ENCODE results near the gene CPEB2. TPM values are rescaled to one million over a fixed set of nuclear protein-coding genes. Genes with fewer than 3 reads are reported as not detected.

CPEB2 gene
- total RNA-seq, 5 donors from 2014 or later (not counting 1 experiment from before 2014, with no cell fraction given): 14.8 to 32.3 (median 16.2) TPM

DNA sequence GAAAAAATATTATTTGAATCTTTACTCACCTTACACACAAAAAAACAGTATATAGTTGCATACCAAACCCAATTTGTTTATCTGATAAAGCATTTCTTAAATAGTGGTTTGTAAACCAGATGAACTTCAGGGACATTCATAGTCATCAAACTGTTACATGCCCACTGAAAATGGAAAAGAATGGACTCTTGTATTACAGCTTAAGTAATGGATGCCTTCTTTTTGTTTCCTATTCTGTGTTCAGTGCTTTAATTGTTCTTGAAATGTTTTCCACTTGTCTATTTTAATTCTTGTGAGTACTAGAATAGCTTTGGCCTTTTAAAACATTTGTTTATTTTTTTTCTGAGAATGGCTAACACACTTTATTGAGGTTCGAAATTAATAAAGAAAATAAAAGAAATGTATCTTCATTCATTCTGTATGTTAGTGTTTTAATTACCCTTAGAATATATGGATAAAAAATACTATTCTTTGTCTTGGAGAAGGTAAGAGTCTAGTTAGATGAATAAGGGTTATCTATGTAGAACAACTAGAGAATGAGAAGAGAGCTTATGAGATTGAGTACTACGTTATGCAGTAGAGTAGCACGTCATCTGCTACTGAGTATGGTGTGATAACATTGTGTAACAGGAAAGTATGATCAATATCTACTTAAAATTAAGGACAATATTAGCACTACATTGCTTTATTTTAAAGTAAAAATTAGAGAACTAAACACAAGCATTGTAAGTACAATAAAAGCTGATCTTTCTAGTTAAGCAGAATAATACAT is 9.9 kb downstream of the CPEB2 start:
- H3K4me3 Mint-ChIP-seq: no peak overlapping the region
- H3K4me1 Mint-ChIP-seq: peaks cover 18 to 53% (median 40%) of the 10 kb centered on the region in 3 donors
- no CpG with 5 or more reads among the region's 3 CpGs for WGBS (ENCODE audit: insufficient coverage)
- Histone ChIP-seq H3K4me1 (ENCODE audit: control insufficient read depth in 1 of 2, extremely low read depth in 1 of 2, insufficient read depth in 2 of 2, low read length in 2 of 2) (no peaks in the 10 kb centered on the region), H3K9me3 (no peaks in the 10 kb centered on the region), H3K4me3 (ENCODE audit: control insufficient read depth in 1 of 2, extremely low read depth in 1 of 2, low read length in 1 of 2) (no peak overlapping the region), H3K36me3 (ENCODE audit: control insufficient read depth in 2 of 2, extremely low read depth in 1 of 2, insufficient read depth in 1 of 2, low read length in 1 of 2) (peaks cover 0 to 29% of the 10 kb centered on the region in 2 donors), H3K27me3 (replicated peaks in 1 of 2; ENCODE audit: control insufficient read depth in 2 of 2, extremely low read depth in 1 of 2, insufficient read depth in 2 of 2, low read length in 1 of 2) (no peaks in the 10 kb centered on the region), H3K27ac (ENCODE audit: low read length) (no peak overlapping the region)
- peaks cover 36% of the 10 kb centered on the region for H3K36me3 Mint-ChIP-seq
- POLR2A ChIA-PET: interaction anchor here in 1 of 2 donors (0.7 kb wide), 1 partner anchor 43 kb away, joined by 3 read pairs; no protein-coding TSS in a partner anchor
- H3K27ac Mint-ChIP-seq: no peak overlapping the region
- DNase-seq (no peak), ATAC-seq (replicated peaks in 1 of 4) (no peak)
- no peaks in the 10 kb centered on the region for H3K9me3 Mint-ChIP-seq
- H3K27me3 Mint-ChIP-seq: no peaks in the 10 kb centered on the region
- CTCF ChIA-PET: interaction anchor here in 1 of 2 donors (1.6 kb wide), 1 partner anchor 11 kb away, joined by 4 read pairs; no protein-coding TSS in a partner anchor

DNA sequence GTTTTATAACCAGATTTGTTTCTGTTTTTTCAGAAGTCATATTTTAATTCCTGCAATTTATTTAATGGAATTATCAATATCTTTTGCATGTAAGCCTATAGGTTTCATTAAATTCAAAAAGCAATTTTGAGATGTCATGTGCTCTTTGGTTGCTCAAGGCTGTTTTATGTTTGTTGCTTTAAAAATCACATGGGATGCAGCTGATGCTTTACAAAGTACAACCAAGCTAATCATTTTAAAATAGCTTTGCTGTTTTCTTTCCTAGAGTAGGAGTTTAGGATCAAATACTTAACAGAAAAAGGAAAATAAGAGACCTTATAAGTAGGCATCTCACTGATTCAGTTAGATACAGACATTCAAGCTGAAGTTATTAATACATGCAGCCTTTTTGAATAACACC is 11.3 kb downstream of the CPEB2 start:
- POLR2A ChIA-PET: no interaction called here
- H3K27me3 ChIP-seq (replicated peaks in 1 of 2; ENCODE audit: control insufficient read depth in 2 of 2, extremely low read depth in 1 of 2, insufficient read depth in 2 of 2, low read length in 1 of 2): no peaks in the 10 kb centered on the region
- peaks cover 22 to 59% (median 42%) of the 10 kb centered on the region in 3 donors for H3K4me1 Mint-ChIP-seq
- no peak for ATAC-seq (replicated peaks in 1 of 4)
- no peaks in the 10 kb centered on the region for H3K27me3 Mint-ChIP-seq
- H3K36me3 Mint-ChIP-seq: peaks cover 35% of the 10 kb centered on the region
- DNase-seq: no peak
- H3K4me3 ChIP-seq (ENCODE audit: control insufficient read depth in 1 of 2, extremely low read depth in 1 of 2, low read length in 1 of 2): no peak overlapping the region
- CTCF ChIA-PET: no interaction called here
- H3K4me3 Mint-ChIP-seq: no peak overlapping the region
- H3K9me3 ChIP-seq: no peaks in the 10 kb centered on the region
- H3K36me3 ChIP-seq (ENCODE audit: control insufficient read depth in 2 of 2, extremely low read depth in 1 of 2, insufficient read depth in 1 of 2, low read length in 1 of 2): peaks cover 0 to 30% of the 10 kb centered on the region in 2 donors
- H3K4me1 ChIP-seq (ENCODE audit: control insufficient read depth in 1 of 2, extremely low read depth in 1 of 2, insufficient read depth in 2 of 2, low read length in 2 of 2): peaks cover 0 to 3% of the 10 kb centered on the region in 2 experiments
- no peaks in the 10 kb centered on the region for H3K9me3 Mint-ChIP-seq
- no peak overlapping the region for H3K27ac Mint-ChIP-seq
- no peak overlapping the region for H3K27ac ChIP-seq (ENCODE audit: low read length)

DNA sequence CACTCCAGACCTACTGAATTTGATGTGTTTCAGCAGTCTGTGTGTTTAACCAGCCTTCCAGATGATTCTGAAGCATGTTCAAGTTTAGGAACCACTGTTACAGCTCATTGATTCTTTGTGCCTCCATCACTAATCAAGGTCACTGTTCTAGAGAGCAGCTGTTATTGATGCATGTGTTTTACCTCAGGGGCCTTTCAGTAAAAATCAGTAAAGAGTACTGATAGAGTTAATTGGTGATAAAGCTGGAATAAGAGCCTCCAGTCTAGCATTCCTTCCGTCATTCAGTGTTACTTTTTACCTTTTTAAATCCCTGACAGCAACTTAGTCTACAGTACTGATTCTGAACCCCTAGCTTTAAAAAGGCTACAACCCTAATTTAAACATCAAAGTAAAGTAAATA is 12.9 kb downstream of the CPEB2 start:
- peaks cover 0 to 3% of the 10 kb centered on the region in 2 experiments for H3K4me1 ChIP-seq (ENCODE audit: control insufficient read depth in 1 of 2, extremely low read depth in 1 of 2, insufficient read depth in 2 of 2, low read length in 2 of 2)
- no peak overlapping the region for H3K4me3 ChIP-seq (ENCODE audit: control insufficient read depth in 1 of 2, extremely low read depth in 1 of 2, low read length in 1 of 2)
- ChIA-PET CTCF (interaction anchor here in 1 of 2 donors (1.1 kb wide), 1 partner anchor 10 kb away, joined by 3 read pairs; no protein-coding TSS in a partner anchor), POLR2A (no interaction called here)
- DNase-seq (no peak), ATAC-seq (replicated peaks in 1 of 4) (no peak)
- H3K4me1 Mint-ChIP-seq: peaks cover 15 to 59% (median 40%) of the 10 kb centered on the region in 3 donors
- WGBS (ENCODE audit: insufficient coverage): no CpG with 5 or more reads among the region's 1 CpG
- H3K27ac ChIP-seq (ENCODE audit: low read length): no peak overlapping the region
- peaks cover 37% of the 10 kb centered on the region for H3K36me3 Mint-ChIP-seq
- H3K9me3 ChIP-seq: no peaks in the 10 kb centered on the region
- H3K9me3 Mint-ChIP-seq: no peaks in the 10 kb centered on the region
- no peaks in the 10 kb centered on the region for H3K27me3 Mint-ChIP-seq
- no peak overlapping the region for H3K27ac Mint-ChIP-seq
- H3K4me3 Mint-ChIP-seq: no peak overlapping the region
- peaks cover 0 to 24% of the 10 kb centered on the region in 2 donors for H3K36me3 ChIP-seq (ENCODE audit: control insufficient read depth in 2 of 2, extremely low read depth in 1 of 2, insufficient read depth in 1 of 2, low read length in 1 of 2)
- no peaks in the 10 kb centered on the region for H3K27me3 ChIP-seq (replicated peaks in 1 of 2; ENCODE audit: control insufficient read depth in 2 of 2, extremely low read depth in 1 of 2, insufficient read depth in 2 of 2, low read length in 1 of 2)

- no peak overlapping the region for H3K27ac ChIP-seq (ENCODE audit: low read length)
- no peaks in the 10 kb centered on the region for H3K9me3 ChIP-seq
- Mint-ChIP-seq H3K4me1 (peaks cover 34 to 65% (median 46%) of the 10 kb centered on the region in 3 donors), H3K9me3 (no peaks in the 10 kb centered on the region), H3K27ac (peak overlapping the region; percentile 36 to 52), H3K27me3 (no peaks in the 10 kb centered on the region), H3K4me3 (no peak overlapping the region), H3K36me3 (peaks cover 33% of the 10 kb centered on the region)
- POLR2A ChIA-PET: interaction anchor here in 1 of 2 donors (0.7 kb wide), 1 partner anchor 299 kb away, joined by 3 read pairs; no protein-coding TSS in a partner anchor
- peaks cover 0 to 3% of the 10 kb centered on the region in 2 experiments for H3K4me1 ChIP-seq (ENCODE audit: control insufficient read depth in 1 of 2, extremely low read depth in 1 of 2, insufficient read depth in 2 of 2, low read length in 2 of 2)
- H3K36me3 ChIP-seq (ENCODE audit: control insufficient read depth in 2 of 2, extremely low read depth in 1 of 2, insufficient read depth in 1 of 2, low read length in 1 of 2): peaks cover 0 to 19% of the 10 kb centered on the region in 2 donors
- CTCF ChIA-PET: interaction anchor here (0.6 to 1.2 kb wide), 3 partner anchors 17 to 1364 kb away, joined by 3 read pairs; no protein-coding TSS in a partner anchor
- DNase-seq: no peak
- no peak overlapping the region for H3K4me3 ChIP-seq (ENCODE audit: control insufficient read depth in 1 of 2, extremely low read depth in 1 of 2, low read length in 1 of 2)
- H3K27me3 ChIP-seq (replicated peaks in 1 of 2; ENCODE audit: control insufficient read depth in 2 of 2, extremely low read depth in 1 of 2, insufficient read depth in 2 of 2, low read length in 1 of 2): no peaks in the 10 kb centered on the region
- no peak for ATAC-seq (replicated peaks in 1 of 4)
These were observed 16.1 kb downstream of the CPEB2 start for GRCh38 chr4:15018361-15018760.

DNA sequence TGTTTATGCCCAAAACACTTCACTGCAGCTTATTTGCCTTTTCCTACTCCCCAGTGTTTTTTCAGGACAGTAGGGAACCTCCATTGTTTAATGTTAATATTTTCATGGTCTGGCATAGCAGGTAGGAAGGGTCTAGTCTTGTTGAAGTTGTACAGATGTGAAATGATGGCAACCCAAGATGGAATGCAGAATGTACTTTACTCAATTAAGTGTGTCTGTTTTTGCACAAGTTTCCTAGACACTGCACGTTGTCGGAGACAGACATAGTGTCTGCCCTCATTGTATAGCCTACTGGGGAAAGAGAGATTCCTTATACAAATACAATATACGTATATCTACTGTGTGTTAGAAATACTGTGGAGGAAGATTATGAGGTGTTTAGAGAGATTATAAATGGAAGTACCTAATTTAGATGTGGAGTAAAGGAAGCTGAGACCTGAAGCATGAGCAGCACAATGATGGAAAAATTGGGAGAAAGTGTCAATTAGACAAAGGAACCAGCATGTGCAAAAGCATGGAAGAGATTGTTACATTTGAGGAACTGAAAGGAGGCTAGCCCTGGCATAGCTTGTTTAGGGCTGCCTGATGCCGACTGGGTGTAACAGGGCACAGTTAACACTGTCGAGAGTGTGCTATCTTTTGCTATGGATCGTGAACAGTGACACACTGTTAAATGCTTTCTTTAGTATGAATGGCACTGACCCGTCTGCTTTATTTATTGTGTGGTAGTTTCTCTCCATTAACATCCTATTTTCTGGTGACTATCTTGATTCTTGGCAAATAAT is 18.4 kb downstream of the CPEB2 start:
- H3K36me3 Mint-ChIP-seq: peaks cover 36% of the 10 kb centered on the region
- H3K9me3 Mint-ChIP-seq: no peaks in the 10 kb centered on the region
- H3K4me1 Mint-ChIP-seq: peaks cover 41 to 61% (median 45%) of the 10 kb centered on the region in 3 donors
- no peaks in the 10 kb centered on the region for H3K9me3 ChIP-seq
- H3K36me3 ChIP-seq (ENCODE audit: control insufficient read depth in 2 of 2, extremely low read depth in 1 of 2, insufficient read depth in 1 of 2, low read length in 1 of 2): peaks cover 0 to 12% of the 10 kb centered on the region in 2 donors
- ChIA-PET CTCF (interaction anchor here in 1 of 2 donors (0.6 kb wide), 1 partner anchor 122 kb away, joined by 3 read pairs; no protein-coding TSS in a partner anchor), POLR2A (no interaction called here)
- H3K4me3 ChIP-seq (ENCODE audit: control insufficient read depth in 1 of 2, extremely low read depth in 1 of 2, low read length in 1 of 2): no peak overlapping the region
- H3K4me1 ChIP-seq (ENCODE audit: control insufficient read depth in 1 of 2, extremely low read depth in 1 of 2, insufficient read depth in 2 of 2, low read length in 2 of 2): peaks cover 0 to 3% of the 10 kb centered on the region in 2 experiments
- DNase-seq: no peak
- H3K4me3 Mint-ChIP-seq: no peak overlapping the region
- 80% methylated on average over 1 of the region's 7 CpGs for WGBS (ENCODE audit: insufficient coverage)
- no peak overlapping the region for H3K27ac Mint-ChIP-seq
- ATAC-seq (replicated peaks in 1 of 4): no peak
- no peaks in the 10 kb centered on the region for H3K27me3 ChIP-seq (replicated peaks in 1 of 2; ENCODE audit: control insufficient read depth in 2 of 2, extremely low read depth in 1 of 2, insufficient read depth in 2 of 2, low read length in 1 of 2)
- no peak overlapping the region for H3K27ac ChIP-seq (ENCODE audit: low read length)
- no peaks in the 10 kb centered on the region for H3K27me3 Mint-ChIP-seq

DNA sequence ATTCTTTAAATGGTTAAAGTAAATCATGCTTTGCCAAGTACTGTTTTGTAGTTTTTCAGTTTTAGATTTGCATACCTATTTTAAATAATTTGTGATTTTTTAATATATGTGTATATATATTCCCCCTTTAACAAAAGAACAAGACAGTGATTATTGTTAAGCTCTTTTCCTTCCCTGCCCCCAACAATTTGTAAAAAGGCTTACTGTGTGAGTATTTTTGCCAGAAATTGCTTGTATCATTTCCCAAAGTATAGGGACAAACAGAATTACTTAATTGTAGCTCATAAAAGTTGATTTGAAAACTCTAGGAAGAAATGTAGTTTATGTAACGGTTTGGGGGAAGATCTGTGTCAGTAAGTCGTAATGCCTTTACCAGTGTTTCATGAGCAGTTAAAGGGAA is 19.0 kb downstream of the CPEB2 start:
- 30% methylated on average over 2 of the region's 2 CpGs for WGBS (ENCODE audit: insufficient coverage)
- Histone ChIP-seq H3K4me3 (ENCODE audit: control insufficient read depth in 1 of 2, extremely low read depth in 1 of 2, low read length in 1 of 2) (no peak overlapping the region), H3K27me3 (replicated peaks in 1 of 2; ENCODE audit: control insufficient read depth in 2 of 2, extremely low read depth in 1 of 2, insufficient read depth in 2 of 2, low read length in 1 of 2) (no peaks in the 10 kb centered on the region), H3K9me3 (no peaks in the 10 kb centered on the region), H3K36me3 (ENCODE audit: control insufficient read depth in 2 of 2, extremely low read depth in 1 of 2, insufficient read depth in 1 of 2, low read length in 1 of 2) (peaks cover 0 to 12% of the 10 kb centered on the region in 2 donors), H3K4me1 (ENCODE audit: control insufficient read depth in 1 of 2, extremely low read depth in 1 of 2, insufficient read depth in 2 of 2, low read length in 2 of 2) (peaks cover 0 to 3% of the 10 kb centered on the region in 2 experiments), H3K27ac (ENCODE audit: low read length) (no peak overlapping the region)
- H3K27me3 Mint-ChIP-seq: no peaks in the 10 kb centered on the region
- DNase-seq (no peak), ATAC-seq (replicated peaks in 1 of 4) (no peak)
- H3K27ac Mint-ChIP-seq: peak overlapping the region in 1 of 2 donors; percentile 48
- peaks cover 33% of the 10 kb centered on the region for H3K36me3 Mint-ChIP-seq
- H3K4me3 Mint-ChIP-seq: no peak overlapping the region
- ChIA-PET POLR2A (no interaction called here), CTCF (no interaction called here)
- no peaks in the 10 kb centered on the region for H3K9me3 Mint-ChIP-seq
- peaks cover 43 to 59% (median 43%) of the 10 kb centered on the region in 3 donors for H3K4me1 Mint-ChIP-seq
